PC-3 (cell line): Measurements from ENCODE around the gene WDPCP.

Source experiments
- CTCF ChIP-seq: fragments of 300-600 bp; sonication (generic); conservative IDR thresholded peaks from 2 replicates; pipeline ENCODE4 v1.5.1; 2017; ENCODE audit warnings: antibody characterized with exemption, low read depth, mild to moderate bottlenecking, low read length
- EZH2 ChIP-seq: fragments of 300-600 bp; sonication (generic); IDR thresholded peaks from one replicate; pipeline ENCODE4 v1.6.1; 2017; ENCODE audit warnings: antibody characterized with exemption, mild to moderate bottlenecking, low read length; ENCODE audit not compliant: unreplicated experiment

- no peak for TF ChIP-seq CTCF
- no peak for TF ChIP-seq EZH2
Observed at GRCh38 chr2:63537306-63537705, 51.0 kb downstream of the WDPCP start.
